ENCODE results near the gene CKLF. TPM values are rescaled to one million over a fixed set of nuclear protein-coding genes. Genes with fewer than 3 reads are reported as not detected.
"Not testable (repeated sequence)": the region's sequence is repeated elsewhere in the genome, so short reads cannot be mapped to it uniquely, and the experiment has no call there.

CKLF gene
- total and polyA plus RNA-seq, 3 experiments from 2014 or later = 118 to 265 (median 121) TPM

GRCh38 chr16:66611911-66612310 is 59.5 kb downstream of the CKLF start:
- H3K36me3 ChIP-seq (ENCODE audit: insufficient read depth, low read length) = peaks cover 29% of the 10 kb centered on the region
- CTCF ChIA-PET = interaction anchor here (1.2 to 2.2 kb wide), 2 partner anchors 9 to 39 kb away, joined by 3 to 7 read pairs; no protein-coding TSS in a partner anchor
- H3K9me3 ChIP-seq (ENCODE audit: low read length); H3K4me3 ChIP-seq (ENCODE audit: low read length); H3K4me3 Mint-ChIP-seq; H3K27me3 Mint-ChIP-seq; H3K9me3 Mint-ChIP-seq; DNase-seq; POLR2A ChIA-PET; H3K27ac ChIP-seq (ENCODE audit: low read depth, low read length); H3K27me3 ChIP-seq (ENCODE audit: insufficient read depth, low read length, poor library complexity, severe bottlenecking): not testable (repeated sequence)
- peaks cover 0 to 55% (median 0%) of the 10 kb centered on the region in 3 donors for H3K36me3 Mint-ChIP-seq
- H3K4me1 Mint-ChIP-seq = peaks cover 16 to 23% (median 18%) of the 10 kb centered on the region in 3 donors
- H3K4me1 ChIP-seq (ENCODE audit: insufficient read depth, low read length) = peaks cover 15% of the 10 kb centered on the region
- peak overlapping the region in 1 of 8 donors; percentile 61 for H3K27ac Mint-ChIP-seq

- Histone ChIP-seq H3K4me3 (ENCODE audit: low read length) (no peak overlapping the region), H3K27ac (ENCODE audit: low read depth, low read length) (no peak overlapping the region), H3K27me3 (ENCODE audit: insufficient read depth, low read length, poor library complexity, severe bottlenecking) (no peaks in the 10 kb centered on the region), H3K36me3 (ENCODE audit: insufficient read depth, low read length) (peaks cover 29% of the 10 kb centered on the region), H3K4me1 (ENCODE audit: insufficient read depth, low read length) (peaks cover 12% of the 10 kb centered on the region), H3K9me3 (ENCODE audit: low read length) (no peaks in the 10 kb centered on the region)
- no peak overlapping the region for H3K27ac Mint-ChIP-seq
- H3K27me3 Mint-ChIP-seq = no peaks in the 10 kb centered on the region
- H3K4me3 Mint-ChIP-seq = no peak overlapping the region
- DNase-seq = no peak
- peaks cover 11 to 18% (median 12%) of the 10 kb centered on the region in 3 donors for H3K4me1 Mint-ChIP-seq
- POLR2A ChIA-PET = no interaction called here
- CTCF ChIA-PET = interaction anchor here (1.9 to 2.2 kb wide), 2 partner anchors 38 to 39 kb away, joined by 4 to 7 read pairs; no protein-coding TSS in a partner anchor
- peaks cover 0 to 55% (median 0%) of the 10 kb centered on the region in 3 donors for H3K36me3 Mint-ChIP-seq
- no peaks in the 10 kb centered on the region for H3K9me3 Mint-ChIP-seq
These were observed 60.0 kb downstream of the CKLF start for GRCh38 chr16:66612422-66612821.

DNA sequence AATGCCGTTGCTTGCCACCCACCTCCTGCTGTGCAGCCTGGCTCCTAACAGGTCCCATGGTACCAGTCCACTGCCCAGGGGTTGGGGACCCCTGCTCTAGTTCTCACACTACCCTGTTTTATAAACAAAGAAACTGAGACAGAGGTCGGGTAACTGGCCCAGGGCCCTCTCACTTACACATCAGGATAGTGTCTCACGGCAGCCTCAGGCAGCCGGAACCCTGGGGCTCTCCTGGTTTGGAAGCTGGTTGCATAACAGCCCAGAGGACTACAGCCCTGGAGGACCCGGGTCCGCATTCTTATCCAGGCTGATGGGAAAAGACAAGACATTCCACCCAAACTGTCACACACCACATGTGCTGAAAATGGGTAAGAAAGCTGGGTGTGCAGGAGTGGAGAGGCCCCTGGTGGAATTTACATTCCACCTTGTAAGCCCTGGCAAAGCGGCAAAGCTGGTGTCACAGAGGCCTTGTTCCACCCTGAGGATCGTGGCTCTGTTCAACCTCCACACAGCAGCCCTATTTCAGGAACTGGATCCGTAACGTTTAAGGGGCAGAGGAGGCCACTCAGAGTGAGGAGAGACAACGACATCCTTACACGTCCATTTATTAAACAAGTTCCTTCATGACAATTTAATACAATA is 61.9 kb downstream of the CKLF start:
- no peak overlapping the region for H3K27ac Mint-ChIP-seq
- Histone ChIP-seq H3K4me1 (ENCODE audit: insufficient read depth, low read length) (no peaks in the 10 kb centered on the region), H3K9me3 (ENCODE audit: low read length) (no peaks in the 10 kb centered on the region), H3K27me3 (ENCODE audit: insufficient read depth, low read length, poor library complexity, severe bottlenecking) (no peaks in the 10 kb centered on the region), H3K4me3 (ENCODE audit: low read length) (no peak overlapping the region), H3K36me3 (ENCODE audit: insufficient read depth, low read length) (peaks cover 25% of the 10 kb centered on the region), H3K27ac (ENCODE audit: low read depth, low read length) (no peak overlapping the region)
- H3K36me3 Mint-ChIP-seq = peaks cover 0 to 50% (median 0%) of the 10 kb centered on the region in 3 donors
- H3K4me3 Mint-ChIP-seq = no peak overlapping the region
- CTCF ChIA-PET = interaction anchor here (1.9 kb wide), 1 partner anchor 37 kb away, joined by 4 read pairs; no protein-coding TSS in a partner anchor
- H3K27me3 Mint-ChIP-seq = no peaks in the 10 kb centered on the region
- no peaks in the 10 kb centered on the region for H3K9me3 Mint-ChIP-seq
- POLR2A ChIA-PET = no interaction called here
- DNase-seq = no peak
- peaks cover 0 to 6% (median 0%) of the 10 kb centered on the region in 3 donors for H3K4me1 Mint-ChIP-seq

Other genes with a start within 250 kb of the CKLF start
- gene CDH5, start 185.9 kb upstream of the CKLF start, total RNA-seq = not detected
- gene CDH5, start 185.9 kb upstream of the CKLF start, polyA plus RNA-seq = not detected
- gene BEAN1, start 125.3 kb upstream of the CKLF start, total RNA-seq = not detected
- gene BEAN1, start 125.3 kb upstream of the CKLF start, polyA plus RNA-seq = 0.09 TPM
- 1 to 10 TPM; 5.6 TPM for gene TK2, start 2.5 kb upstream of the CKLF start, total RNA-seq
- 10.4 TPM for gene TK2, start 2.5 kb upstream of the CKLF start, polyA plus RNA-seq
- 1 to 10 TPM; 8.2 to 8.6 TPM for gene CMTM1, start 13.9 kb downstream of the CKLF start, total RNA-seq
- gene CMTM1, start 13.9 kb downstream of the CKLF start, polyA plus RNA-seq = 1.2 TPM
- gene CMTM2, start 26.9 kb downstream of the CKLF start, total RNA-seq = under 1 TPM; 0.22 to 0.24 TPM
- not detected for gene CMTM2, start 26.9 kb downstream of the CKLF start, polyA plus RNA-seq
- 10 to 100 TPM; 68.0 to 71.8 TPM for gene CMTM3, start 52.1 kb downstream of the CKLF start, total RNA-seq
- 131 TPM for gene CMTM3, start 52.1 kb downstream of the CKLF start, polyA plus RNA-seq
- gene CMTM4, start 144.2 kb downstream of the CKLF start, total RNA-seq = 1 to 10 TPM; 4.1 to 4.4 TPM
- gene CMTM4, start 144.2 kb downstream of the CKLF start, polyA plus RNA-seq = 0.20 TPM
- gene DYNC1LI2, start 199.0 kb downstream of the CKLF start, total RNA-seq = 10 to 100 TPM; 50.5 to 53.8 TPM
- 35.0 TPM for gene DYNC1LI2, start 199.0 kb downstream of the CKLF start, polyA plus RNA-seq
- under 1 TPM in 1 of 2 experiments, not detected in 1; 0.20 TPM for gene TERB1, start 249.0 kb downstream of the CKLF start, total RNA-seq
- gene TERB1, start 249.0 kb downstream of the CKLF start, polyA plus RNA-seq = not detected

All from CD8-positive, alpha-beta memory T cell (primary cell).